SK-N-SH treated with all-trans-retinoic acid at 6 μM for 48 hours (cell line): ENCODE measurements around the gene NEURL1.

Experiments used
- ATAC-seq: fragments of 200-7000 bp; cut with Tn5 transposase; 3 replicates; pipeline ENCODE4 v1.9.1; 2020; ENCODE audit warnings: mild to moderate bottlenecking, moderate library complexity
- BACH2 ChIP-seq: fragments of 250-450 bp; sonication (Bioruptor Pico); IDR thresholded peaks from 2 replicates; pipeline ENCODE4 v1.9.0; 2021; ENCODE audit warnings: mild to moderate bottlenecking, borderline replicate concordance
- CSDC2 ChIP-seq: fragments of 250-450 bp; sonication (Bioruptor Pico); IDR thresholded peaks from 2 replicates; pipeline ENCODE4 v1.5.0; 2020; ENCODE audit warnings: mild to moderate bottlenecking, moderate library complexity
- GLIS3 ChIP-seq: fragments of 250-450 bp; sonication (Bioruptor Pico); IDR thresholded peaks from 2 replicates; pipeline ENCODE4 v1.5.0; 2020; ENCODE audit warnings: mild to moderate bottlenecking, moderate library complexity
- ISL1 ChIP-seq: fragments of 250-450 bp; sonication (Bioruptor Pico); IDR thresholded peaks from 2 replicates; pipeline ENCODE4 v2.1.2; 2022; ENCODE audit warnings: mild to moderate bottlenecking, moderate library complexity
- OSR1 ChIP-seq: fragments of 250-450 bp; sonication (Bioruptor Pico); IDR thresholded peaks from 2 replicates; pipeline ENCODE4 v1.8.0; 2022; ENCODE audit warnings: moderate library complexity, mild to moderate bottlenecking, inconsistent platforms
- PPARA ChIP-seq: fragments of 250-450 bp; sonication (Bioruptor Pico); IDR thresholded peaks from 2 replicates; pipeline ENCODE4 v1.5.0; 2020; ENCODE audit warnings: mild to moderate bottlenecking, borderline replicate concordance
- SNAI2 ChIP-seq: fragments of 250-450 bp; sonication (Bioruptor Pico); IDR thresholded peaks from 2 replicates; pipeline ENCODE4 v1.5.0; 2020; ENCODE audit warnings: mild to moderate bottlenecking, moderate library complexity
- TOX ChIP-seq: fragments of 250-450 bp; sonication (Bioruptor Pico); IDR thresholded peaks from 2 replicates; pipeline ENCODE4 v1.8.0; 2021; ENCODE audit warnings: mild to moderate bottlenecking, moderate library complexity, borderline replicate concordance
- ZC3H10 ChIP-seq: fragments of 250-450 bp; sonication (Bioruptor Pico); IDR thresholded peaks from 2 replicates; pipeline ENCODE4 v1.5.1; 2021; ENCODE audit warnings: mild to moderate bottlenecking, moderate library complexity
- ZFP3 ChIP-seq: fragments of 250-450 bp; sonication (Bioruptor Pico); IDR thresholded peaks from 2 replicates; pipeline ENCODE4 v1.5.0; 2020; ENCODE audit warnings: mild to moderate bottlenecking, moderate library complexity
- ZNF565 ChIP-seq: fragments of 450-650 bp; formaldehyde crosslinking; conservative IDR thresholded peaks from 2 replicates; pipeline ENCODE4 v1.5.0; 2020; ENCODE audit warnings: low read depth, mild to moderate bottlenecking, moderate library complexity
- ZNF70 ChIP-seq: fragments of 450-650 bp; formaldehyde crosslinking; IDR thresholded peaks from 2 replicates; pipeline ENCODE4 v1.5.0; 2020; ENCODE audit warnings: mild to moderate bottlenecking, moderate library complexity
- ZNF8 ChIP-seq: fragments of 450-650 bp; formaldehyde crosslinking; IDR thresholded peaks from 2 replicates; pipeline ENCODE4 v1.5.0; 2020; ENCODE audit warnings: mild to moderate bottlenecking, moderate library complexity
- TF ChIP-seq, protein P1 (sequence below): fragments of 250-450 bp; sonication (Bioruptor Pico); IDR thresholded peaks from 2 replicates; pipeline ENCODE4 v1.5.1; 2020; ENCODE audit warnings: low read depth, mild to moderate bottlenecking, moderate library complexity
- TF ChIP-seq, protein P2 (sequence below): fragments of 250-450 bp; sonication (Bioruptor Pico); IDR thresholded peaks from 2 replicates; pipeline ENCODE4 v1.5.0; 2020; ENCODE audit warnings: mild to moderate bottlenecking, moderate library complexity
- TF ChIP-seq, protein P3 (sequence below): fragments of 250-450 bp; sonication (Bioruptor Pico); IDR thresholded peaks from 2 replicates; pipeline ENCODE4 v1.8.0; 2021; ENCODE audit warnings: low read depth, mild to moderate bottlenecking, moderate library complexity, borderline replicate concordance
- TF ChIP-seq, protein P4 (sequence below): fragments of 250-450 bp; sonication (Bioruptor Pico); IDR thresholded peaks from 2 replicates; pipeline ENCODE4 v1.8.0; 2020; ENCODE audit warnings: mild to moderate bottlenecking, moderate library complexity, borderline replicate concordance

Gene NEURL1

DNA sequence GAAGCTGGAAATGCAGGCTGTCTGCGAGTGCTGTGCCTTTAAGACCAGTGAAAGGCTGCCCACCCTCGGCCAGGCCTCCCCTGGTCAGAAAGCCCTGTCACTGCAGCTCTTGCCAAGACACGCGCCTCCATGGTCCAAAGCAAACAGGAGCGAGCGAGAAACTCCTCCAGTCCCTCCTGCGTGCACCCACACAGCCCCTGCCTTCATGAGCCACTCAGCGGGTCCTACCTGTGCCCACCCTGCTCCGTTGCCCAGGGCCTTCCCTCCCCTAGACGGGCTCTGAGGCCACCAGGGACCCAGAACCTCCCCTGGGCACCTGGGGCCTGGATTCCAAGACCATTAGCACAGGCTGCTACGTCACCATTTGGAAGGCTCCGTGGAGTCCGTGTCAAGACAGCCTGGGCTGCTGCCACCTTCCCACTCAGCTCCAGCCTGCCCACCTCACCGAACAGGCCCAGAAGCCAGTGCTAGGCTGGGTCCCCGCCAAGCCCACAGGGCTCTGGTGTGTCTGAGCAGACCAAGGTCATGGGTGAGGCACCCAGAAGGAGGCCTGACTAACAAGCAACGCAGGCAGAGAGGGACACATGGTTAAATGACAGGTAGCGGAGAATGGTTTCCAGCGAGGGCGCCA lies 144.5 kb downstream of the NEURL1 start:
- ATAC-seq, result no peak; the same call in 2 of the 3 replicates
- TF ChIP-seq, protein P1, sequence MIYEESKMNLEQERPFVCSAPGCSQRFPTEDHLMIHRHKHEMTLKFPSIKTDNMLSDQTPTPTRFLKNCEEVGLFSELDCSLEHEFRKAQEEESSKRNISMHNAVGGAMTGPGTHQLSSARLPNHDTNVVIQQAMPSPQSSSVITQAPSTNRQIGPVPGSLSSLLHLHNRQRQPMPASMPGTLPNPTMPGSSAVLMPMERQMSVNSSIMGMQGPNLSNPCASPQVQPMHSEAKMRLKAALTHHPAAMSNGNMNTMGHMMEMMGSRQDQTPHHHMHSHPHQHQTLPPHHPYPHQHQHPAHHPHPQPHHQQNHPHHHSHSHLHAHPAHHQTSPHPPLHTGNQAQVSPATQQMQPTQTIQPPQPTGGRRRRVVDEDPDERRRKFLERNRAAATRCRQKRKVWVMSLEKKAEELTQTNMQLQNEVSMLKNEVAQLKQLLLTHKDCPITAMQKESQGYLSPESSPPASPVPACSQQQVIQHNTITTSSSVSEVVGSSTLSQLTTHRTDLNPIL (CRISPR knock-in tag), result no peak
- TF ChIP-seq ZC3H10 (CRISPR knock-in tag) (no peak), ZNF565 (CRISPR knock-in tag) (no peak), PPARA (no peak), OSR1 (CRISPR knock-in tag) (no peak), GLIS3 (CRISPR knock-in tag) (no peak), TOX (CRISPR knock-in tag) (no peak), ISL1 (CRISPR knock-in tag) (no peak), SNAI2 (CRISPR knock-in tag) (no peak)
- TF ChIP-seq, protein P2, sequence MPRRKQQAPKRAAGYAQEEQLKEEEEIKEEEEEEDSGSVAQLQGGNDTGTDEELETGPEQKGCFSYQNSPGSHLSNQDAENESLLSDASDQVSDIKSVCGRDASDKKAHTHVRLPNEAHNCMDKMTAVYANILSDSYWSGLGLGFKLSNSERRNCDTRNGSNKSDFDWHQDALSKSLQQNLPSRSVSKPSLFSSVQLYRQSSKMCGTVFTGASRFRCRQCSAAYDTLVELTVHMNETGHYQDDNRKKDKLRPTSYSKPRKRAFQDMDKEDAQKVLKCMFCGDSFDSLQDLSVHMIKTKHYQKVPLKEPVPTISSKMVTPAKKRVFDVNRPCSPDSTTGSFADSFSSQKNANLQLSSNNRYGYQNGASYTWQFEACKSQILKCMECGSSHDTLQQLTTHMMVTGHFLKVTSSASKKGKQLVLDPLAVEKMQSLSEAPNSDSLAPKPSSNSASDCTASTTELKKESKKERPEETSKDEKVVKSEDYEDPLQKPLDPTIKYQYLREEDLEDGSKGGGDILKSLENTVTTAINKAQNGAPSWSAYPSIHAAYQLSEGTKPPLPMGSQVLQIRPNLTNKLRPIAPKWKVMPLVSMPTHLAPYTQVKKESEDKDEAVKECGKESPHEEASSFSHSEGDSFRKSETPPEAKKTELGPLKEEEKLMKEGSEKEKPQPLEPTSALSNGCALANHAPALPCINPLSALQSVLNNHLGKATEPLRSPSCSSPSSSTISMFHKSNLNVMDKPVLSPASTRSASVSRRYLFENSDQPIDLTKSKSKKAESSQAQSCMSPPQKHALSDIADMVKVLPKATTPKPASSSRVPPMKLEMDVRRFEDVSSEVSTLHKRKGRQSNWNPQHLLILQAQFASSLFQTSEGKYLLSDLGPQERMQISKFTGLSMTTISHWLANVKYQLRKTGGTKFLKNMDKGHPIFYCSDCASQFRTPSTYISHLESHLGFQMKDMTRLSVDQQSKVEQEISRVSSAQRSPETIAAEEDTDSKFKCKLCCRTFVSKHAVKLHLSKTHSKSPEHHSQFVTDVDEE, result no peak

DNA sequence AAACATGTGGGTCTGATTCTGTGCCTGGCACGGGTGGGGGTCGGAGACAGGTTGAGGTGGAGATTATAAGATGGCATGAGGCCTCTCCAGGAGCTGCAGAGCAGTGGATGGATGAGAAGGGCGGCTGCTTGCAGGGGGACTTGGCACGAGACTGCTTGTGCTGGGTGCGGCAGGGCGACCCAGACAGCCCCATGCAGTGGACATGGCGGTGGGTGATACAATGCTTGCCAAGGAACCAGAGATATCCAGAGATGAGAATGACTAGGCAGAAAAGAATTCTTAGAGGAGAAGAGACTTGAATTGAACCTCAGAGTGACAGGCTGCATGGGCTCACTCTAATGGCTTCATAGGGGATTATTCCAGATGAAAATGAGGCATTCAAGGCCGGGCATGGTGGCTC lies 145.4 kb downstream of the NEURL1 start:
- TF ChIP-seq GLIS3 (CRISPR knock-in tag) (no peak), BACH2 (CRISPR knock-in tag) (no peak), ZNF8 (CRISPR knock-in tag) (no peak), PPARA (no peak), ZNF70 (CRISPR knock-in tag) (no peak), SNAI2 (CRISPR knock-in tag) (no peak), ZNF565 (CRISPR knock-in tag) (no peak), ZFP3 (CRISPR knock-in tag) (no peak), CSDC2 (CRISPR knock-in tag) (no peak), TOX (CRISPR knock-in tag) (no peak), ISL1 (CRISPR knock-in tag) (no peak), ZC3H10 (CRISPR knock-in tag) (no peak)
- TF ChIP-seq, protein P2, result no peak
- TF ChIP-seq, protein P3, sequence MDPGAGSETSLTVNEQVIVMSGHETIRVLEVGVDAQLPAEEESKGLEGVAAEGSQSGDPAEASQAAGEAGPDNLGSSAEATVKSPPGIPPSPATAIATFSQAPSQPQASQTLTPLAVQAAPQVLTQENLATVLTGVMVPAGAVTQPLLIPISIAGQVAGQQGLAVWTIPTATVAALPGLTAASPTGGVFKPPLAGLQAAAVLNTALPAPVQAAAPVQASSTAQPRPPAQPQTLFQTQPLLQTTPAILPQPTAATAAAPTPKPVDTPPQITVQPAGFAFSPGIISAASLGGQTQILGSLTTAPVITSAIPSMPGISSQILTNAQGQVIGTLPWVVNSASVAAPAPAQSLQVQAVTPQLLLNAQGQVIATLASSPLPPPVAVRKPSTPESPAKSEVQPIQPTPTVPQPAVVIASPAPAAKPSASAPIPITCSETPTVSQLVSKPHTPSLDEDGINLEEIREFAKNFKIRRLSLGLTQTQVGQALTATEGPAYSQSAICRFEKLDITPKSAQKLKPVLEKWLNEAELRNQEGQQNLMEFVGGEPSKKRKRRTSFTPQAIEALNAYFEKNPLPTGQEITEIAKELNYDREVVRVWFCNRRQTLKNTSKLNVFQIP (CRISPR knock-in tag), result no peak
- TF ChIP-seq, protein P1 (CRISPR knock-in tag), result no peak
- TF ChIP-seq, protein P4, sequence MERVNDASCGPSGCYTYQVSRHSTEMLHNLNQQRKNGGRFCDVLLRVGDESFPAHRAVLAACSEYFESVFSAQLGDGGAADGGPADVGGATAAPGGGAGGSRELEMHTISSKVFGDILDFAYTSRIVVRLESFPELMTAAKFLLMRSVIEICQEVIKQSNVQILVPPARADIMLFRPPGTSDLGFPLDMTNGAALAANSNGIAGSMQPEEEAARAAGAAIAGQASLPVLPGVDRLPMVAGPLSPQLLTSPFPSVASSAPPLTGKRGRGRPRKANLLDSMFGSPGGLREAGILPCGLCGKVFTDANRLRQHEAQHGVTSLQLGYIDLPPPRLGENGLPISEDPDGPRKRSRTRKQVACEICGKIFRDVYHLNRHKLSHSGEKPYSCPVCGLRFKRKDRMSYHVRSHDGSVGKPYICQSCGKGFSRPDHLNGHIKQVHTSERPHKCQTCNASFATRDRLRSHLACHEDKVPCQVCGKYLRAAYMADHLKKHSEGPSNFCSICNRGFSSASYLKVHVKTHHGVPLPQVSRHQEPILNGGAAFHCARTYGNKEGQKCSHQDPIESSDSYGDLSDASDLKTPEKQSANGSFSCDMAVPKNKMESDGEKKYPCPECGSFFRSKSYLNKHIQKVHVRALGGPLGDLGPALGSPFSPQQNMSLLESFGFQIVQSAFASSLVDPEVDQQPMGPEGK (CRISPR knock-in tag), result no peak
- ATAC-seq, result no peak
